ENCODE data around the gene SECISBP2. TPM values are rescaled to one million over a fixed set of nuclear protein-coding genes. Genes with fewer than 3 reads are reported as not detected.

Gene SECISBP2
- total RNA-seq, 2 donors from 2014 or later = 17.1 to 22.7 TPM

DNA sequence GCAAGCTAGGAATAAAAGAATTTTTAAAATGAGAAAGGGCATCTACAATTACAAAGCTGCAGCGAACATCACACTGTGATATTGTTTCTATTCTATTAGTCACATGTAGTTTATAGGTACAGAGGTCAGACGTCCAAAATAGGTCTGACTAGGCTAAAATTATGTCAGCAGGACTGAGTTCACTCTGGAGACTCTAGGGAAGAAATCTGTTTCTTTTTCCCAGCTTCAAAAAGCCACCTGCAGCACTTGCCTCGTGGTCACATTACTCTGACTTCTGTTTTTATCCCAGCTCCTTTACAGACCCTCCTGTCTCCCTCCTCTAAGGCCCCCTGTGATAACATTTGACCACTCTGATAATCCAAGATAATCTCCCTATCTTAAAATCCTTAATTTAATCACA lies 12.4 kb upstream of the SECISBP2 start:
- DNase-seq (no peak), ATAC-seq (no peak)
- intact Hi-C loops (cut with DNase I) = no loop called here

DNA sequence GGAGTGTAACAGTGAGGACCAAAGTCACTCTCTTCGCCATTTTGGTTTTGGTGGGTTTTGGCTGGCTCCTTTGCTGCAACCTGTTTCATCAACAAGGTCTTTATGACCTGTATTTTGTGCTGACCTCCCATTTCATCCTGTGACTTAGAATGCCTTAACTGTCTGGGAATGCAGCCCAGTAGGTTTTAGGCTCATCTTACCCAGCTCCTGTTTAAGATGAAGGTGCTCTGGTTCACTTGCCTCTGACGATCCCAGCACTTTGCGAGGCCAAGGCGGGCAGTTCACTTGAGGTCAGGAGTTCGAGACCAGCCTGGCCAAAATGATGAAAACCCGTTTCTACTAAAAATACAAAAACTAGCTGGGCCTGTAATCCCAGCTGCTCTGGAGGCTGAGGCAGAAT lies 9.1 kb upstream of the SECISBP2 start:
- ATAC-seq = no peak
- intact Hi-C loops (cut with DNase I) = no loop called here
- DNase-seq = no peak

DNA sequence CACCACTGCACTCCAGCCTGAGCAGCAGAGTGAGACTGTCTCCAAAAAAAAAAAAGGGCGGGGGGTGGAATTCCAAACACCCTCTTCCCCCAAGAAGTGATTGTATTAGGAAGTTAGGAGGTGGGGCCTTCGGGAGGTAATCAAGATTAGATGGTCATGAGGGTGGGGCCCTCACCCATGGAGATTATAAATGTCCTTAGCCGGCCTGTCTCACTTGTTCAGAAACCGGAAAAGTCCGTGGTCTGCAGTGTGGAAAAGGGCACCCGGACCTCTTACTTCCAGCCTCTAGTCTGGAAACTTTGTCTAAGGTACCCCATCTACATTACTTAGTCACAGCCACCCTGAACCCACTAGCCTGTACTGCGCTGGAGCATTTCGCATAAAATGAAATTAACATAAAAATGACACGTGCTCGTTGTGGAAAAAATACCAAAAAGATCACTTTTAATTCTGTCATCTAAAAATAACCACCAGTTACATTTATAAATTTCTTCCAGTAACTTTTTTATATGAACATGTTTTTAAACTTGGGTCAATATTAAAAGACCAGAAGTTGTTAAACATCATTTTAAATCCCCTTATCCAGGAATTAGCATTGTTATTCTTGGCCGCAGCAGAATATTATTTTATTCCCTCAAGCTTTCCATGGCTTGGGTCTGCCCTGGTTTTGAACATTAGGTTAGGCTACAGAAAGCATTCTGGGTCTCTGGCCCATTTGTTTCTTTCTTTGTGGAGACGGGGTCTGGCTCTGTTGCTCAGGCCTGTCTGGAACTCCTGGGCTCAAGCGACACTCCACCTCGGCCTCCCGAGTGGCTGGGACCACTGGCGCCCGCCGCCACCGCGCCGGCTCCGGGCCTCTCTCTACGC lies 8.5 kb upstream of the SECISBP2 start:
- ATAC-seq (no peak), DNase-seq (peak; percentile 36)
- intact Hi-C loops (cut with DNase I) = no loop called here

DNA sequence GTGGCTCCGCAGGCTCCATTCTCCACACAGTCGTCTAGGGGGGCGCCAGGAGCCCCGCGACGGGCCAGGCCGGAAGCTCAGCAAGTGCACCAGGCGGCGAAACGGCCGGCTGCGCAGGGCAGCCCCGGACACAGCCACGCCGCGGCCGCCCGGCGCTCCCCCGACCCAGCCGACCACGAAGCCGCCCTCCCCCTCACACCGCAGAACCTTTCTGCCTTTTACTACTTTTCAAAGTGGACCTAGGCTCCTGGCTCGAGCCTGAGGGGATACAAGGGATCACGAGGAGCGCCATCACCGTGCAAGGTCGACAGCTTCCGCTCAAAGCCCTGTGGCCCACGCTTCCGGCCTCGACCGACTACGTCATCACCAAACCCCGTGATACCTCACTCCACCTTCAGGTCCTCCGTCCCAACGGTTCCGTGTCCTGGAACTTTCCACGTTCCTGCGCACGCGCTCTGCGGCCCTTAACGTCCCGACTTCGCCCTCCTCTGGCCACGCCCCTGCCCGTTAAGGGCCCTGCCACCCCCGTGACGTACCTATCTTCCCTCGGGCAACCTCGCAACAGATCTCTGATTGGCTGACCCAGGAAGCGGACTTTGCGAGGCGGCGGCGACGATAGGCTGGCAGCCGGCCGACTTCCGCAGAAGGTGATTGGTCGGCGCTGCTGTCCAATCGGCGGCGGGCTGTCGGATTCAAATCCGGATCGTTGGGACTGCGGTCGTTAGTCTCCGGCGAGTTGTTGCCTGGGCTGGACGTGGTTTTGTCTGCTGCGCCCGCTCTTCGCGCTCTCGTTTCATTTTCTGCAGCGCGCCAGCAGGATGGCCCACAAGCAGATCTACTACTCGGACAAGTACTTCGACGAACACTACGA lies 7.6 kb upstream of the SECISBP2 start, which contains the start of gene CKS2:
Gene CKS2 (plus strand): TSS at position 721 of the 871 bp plus-strand sequence. CDS start 98 bp downstream, at position 819.
- intact Hi-C loops (cut with DNase I) = no loop called here
- peak; percentile 97 for ATAC-seq
- DNase-seq = peak; percentile 100

DNA sequence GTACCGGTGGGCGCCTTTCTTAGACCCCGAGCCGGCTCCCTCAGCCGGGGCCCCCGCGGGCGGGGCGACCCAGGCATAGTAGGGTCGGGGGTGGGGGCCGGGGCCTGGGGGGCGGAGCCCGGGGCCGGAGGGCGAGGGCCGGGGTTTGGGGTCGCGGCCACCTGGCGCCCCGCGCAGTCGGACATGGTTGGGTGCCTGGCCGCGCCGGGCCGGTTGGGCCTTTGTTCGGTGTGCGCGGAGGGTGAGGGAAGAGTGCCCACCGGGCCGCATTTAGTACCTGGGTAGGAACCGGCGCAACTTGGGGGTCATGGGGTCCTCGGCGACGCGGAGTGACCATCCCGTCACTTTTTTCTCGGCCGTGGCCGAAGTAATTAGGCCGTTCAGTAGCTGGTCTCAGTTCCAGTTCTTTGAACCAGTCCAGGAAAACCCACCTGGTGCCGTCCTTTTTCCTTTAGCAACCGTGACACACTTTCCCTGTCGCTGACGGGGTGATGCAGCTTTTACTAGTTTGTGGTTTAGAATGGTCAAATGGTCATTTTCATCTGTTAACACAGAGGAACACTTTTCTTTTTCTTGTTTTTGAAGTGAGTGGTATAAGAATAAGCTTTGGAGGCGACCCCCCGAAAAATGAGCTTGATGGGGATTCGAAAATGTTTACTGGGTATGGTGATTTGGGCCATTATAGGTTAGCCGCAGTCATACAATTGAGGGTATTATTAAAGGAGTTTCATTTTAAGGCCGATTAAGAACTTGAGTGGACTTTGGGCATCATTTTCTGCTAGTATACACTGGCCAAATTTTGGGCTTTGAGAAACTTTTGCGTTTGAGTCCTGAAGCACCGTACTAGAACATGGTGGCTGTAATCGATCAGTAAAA lies 6.7 kb upstream of the SECISBP2 start:
- ATAC-seq (peak in 1 of 2 donors; percentile 2), DNase-seq (peak; percentile 38)
- intact Hi-C loops (cut with DNase I) = no loop called here

DNA sequence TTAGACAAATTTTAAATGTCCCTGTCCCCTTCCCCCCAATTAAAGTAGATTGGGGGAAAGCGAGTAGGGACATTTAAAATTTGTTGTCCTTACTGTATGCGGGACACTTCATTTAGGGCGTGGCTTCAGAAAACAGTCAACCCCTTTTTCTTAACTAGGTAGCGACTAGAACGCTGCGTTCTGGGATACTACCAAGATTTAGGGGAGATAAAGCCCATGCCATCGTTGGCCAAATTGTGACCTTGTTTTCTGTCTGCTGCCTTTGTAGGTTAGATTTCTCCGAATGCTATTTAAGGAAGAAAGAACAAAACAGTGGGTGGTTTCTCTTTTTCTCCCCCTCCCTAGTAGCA lies 6.1 kb upstream of the SECISBP2 start:
- DNase-seq = no peak
- no peak for ATAC-seq
- intact Hi-C loops (cut with DNase I) = no loop called here

DNA sequence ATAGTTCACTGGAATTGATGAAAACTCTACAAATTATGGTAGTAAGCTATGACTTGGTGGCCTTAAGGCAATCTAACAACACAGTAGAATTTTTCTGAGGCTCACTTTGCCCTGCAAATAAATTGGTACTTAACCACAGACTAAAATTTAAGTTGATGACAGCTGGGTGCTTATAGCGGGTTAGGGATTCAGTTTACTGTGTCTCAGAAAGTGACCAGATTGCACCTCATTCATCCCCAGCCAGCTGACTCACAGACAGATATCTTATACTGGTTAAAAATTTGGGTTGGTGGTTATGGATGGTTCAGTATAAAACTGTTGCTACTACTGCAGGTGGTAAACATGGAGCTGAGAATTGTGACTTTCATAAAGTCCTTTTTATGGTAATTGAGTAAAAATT lies 4.5 kb upstream of the SECISBP2 start:
- intact Hi-C loops (cut with DNase I) = no loop called here
- ATAC-seq = no peak

DNA sequence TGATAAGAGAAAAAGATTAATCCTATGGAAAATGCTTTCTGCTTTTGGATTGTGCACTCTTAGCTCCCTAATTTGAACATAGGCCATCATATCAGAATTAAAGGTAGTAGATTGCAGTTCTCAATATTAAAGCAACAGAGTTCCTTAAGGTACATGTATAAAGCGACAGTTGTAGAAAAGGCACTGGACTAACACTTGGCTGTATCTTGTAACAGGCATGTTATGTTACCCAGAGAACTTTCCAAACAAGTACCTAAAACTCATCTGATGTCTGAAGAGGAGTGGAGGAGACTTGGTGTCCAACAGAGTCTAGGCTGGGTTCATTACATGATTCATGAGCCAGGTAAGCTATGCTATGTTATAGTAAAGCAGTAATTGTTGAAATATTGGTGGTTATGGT lies 3.3 kb upstream of the SECISBP2 start:
- DNase-seq (no peak), ATAC-seq (no peak)
- intact Hi-C loops (cut with DNase I) = no loop called here

More for the DNA sequence above, 4.5 kb upstream of the SECISBP2 start:
- DNase-seq = no peak

DNA sequence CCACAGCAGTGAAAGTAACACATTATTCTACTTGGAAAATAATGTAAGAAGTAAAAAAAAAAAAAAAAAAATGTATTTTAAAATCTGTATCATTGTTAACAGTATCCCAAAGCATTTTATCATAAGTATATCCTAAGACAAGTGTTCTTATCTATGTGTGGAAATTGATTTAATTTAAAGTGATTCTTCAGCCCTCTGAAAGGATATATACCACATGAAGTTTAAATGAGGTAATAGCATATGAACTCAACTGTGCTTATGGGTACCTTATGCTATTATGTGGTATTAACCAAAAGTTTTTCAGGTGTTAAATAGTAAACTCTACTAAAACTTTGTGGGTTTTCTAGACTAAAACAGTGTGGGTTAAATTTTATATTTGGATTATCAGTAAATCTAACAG lies 2.8 kb upstream of the SECISBP2 start:
- intact Hi-C loops (cut with DNase I) = no loop called here

DNA sequence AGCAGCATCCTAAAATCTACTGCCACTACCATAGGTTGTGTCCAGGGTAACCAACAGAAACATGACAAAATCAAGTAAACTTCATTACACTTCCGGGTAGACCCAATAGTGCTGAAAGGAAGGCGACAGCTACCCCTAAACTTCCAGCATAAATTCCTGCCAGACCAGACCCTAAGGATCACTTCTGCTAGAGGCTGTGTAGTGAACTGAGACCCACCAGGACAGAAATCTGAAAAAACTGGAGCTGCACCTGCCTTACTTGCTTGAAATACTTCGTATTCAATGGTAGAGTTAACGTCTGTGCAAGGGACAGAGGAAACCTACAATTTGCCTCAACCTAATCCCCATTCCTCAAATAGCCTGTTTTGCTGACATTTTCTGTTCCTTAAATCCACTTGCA lies 1.0 kb upstream of the SECISBP2 start:
- DNase-seq (no peak), ATAC-seq (no peak)
- intact Hi-C loops (cut with DNase I) = no loop called here

More for the DNA sequence above, 2.8 kb upstream of the SECISBP2 start:
- no peak for ATAC-seq
- DNase-seq = no peak

DNA sequence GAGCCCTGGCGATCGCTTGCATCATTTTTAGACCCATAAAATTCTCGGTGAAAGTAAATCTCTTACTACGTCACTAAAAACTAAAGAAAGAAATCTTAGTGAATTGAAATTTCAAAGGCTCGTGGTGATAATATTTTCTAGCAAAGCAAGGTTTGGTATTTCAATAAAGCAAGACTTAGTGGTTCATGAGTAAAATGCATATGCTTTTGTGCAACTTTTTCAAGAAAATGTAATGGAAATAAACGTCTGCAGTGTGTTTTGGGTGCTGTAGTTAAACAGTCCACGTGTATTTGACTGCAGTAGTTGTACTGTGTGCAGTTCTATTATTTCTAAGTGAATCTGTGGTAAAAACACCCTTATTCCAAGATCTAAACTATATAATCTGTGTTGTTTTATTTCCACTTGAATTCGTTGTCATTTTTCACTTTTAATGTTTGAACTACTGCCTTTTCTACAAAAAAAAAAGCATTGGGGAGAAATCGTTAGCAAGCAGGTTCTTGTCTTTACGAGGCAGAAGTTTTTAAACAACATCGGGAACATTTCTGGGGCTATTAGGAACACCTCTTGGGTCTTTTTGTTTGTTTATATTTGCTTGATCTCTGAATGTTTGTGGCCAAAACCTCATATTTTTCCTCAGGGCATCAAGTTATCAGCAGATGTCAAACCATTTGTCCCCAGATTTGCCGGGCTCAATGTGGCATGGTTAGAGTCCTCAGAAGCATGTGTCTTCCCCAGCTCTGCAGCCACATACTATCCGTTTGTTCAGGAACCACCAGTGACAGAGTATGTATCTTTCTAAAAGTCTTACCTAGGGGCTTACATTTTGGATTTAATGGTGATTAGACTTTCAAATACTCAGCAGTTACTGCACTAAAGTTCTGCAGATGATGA lies 960 bp downstream of the SECISBP2 start:
- ATAC-seq (no peak), DNase-seq (no peak)
- intact Hi-C loops (cut with DNase I) = loop anchor here in 1 of 2 donors (2.0 kb wide), 1 partner anchor 230 kb away; no protein-coding TSS in a partner anchor

DNA sequence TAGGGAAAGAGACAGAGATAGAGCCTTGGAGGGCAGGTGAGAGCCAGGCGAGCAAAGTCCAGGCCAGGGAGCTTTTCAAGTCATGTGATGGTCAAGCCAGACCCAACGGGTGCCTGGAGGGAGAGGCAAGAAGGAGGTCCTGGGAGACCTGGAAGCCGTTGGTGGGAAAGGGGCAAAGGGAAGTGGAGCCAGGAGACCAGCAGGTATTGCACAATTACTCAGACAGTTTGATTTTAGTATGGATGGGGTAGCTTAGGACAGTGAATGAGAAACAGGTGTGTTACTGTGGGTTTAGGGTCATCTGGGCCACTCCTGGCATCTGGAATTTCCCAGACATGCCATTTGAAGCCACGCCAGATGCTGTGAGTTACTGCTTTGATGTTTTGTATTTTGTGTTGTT lies 5.1 kb downstream of the SECISBP2 start:
- intact Hi-C loops (cut with DNase I) = loop anchor here in 1 of 2 donors (10.0 kb wide), 1 partner anchor 221 kb away; no protein-coding TSS in a partner anchor
- no peak for ATAC-seq

DNA sequence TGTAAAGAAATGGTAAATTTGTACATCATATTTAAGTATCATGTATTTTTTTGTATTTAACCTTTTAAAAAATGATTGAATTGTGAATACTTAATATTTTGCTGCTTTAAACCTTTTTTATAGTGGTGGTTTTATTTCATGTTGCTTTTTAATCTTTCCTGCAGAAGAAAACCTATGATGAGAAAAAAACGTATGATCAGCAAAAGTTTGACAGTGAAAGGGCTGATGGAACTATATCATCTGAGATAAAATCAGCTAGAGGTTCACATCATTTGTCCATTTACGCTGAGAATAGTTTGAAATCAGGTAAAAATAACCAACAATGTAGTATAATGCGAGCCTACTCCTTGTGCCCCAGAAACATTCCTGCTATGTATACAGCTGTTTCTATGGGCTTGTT lies 7.4 kb downstream of the SECISBP2 start:
- intact Hi-C loops (cut with DNase I) = loop anchor here in 1 of 2 donors (10.0 kb wide), 1 partner anchor 219 kb away; no protein-coding TSS in a partner anchor
- DNase-seq = no peak

More for the DNA sequence above, 5.1 kb downstream of the SECISBP2 start:
- no peak for DNase-seq

DNA sequence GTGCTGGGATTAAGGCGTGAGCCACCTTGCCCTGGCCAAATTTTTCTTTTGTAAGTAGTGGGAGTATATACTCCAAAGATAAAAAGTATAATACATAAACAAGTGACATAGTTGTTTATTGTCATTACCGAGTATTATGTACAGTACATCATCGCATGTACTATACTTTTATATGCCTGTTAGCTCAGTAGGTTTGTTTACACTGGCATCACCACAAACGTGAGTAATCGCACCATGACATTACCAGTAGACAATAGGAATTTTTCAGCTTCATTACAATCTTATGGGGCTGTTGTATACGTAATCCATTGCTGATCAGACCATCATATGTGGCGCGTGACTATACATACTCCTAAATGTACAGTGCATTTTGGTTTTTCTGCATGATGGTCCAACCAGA lies 9.8 kb downstream of the SECISBP2 start:
- ATAC-seq = no peak
- DNase-seq = no peak
- intact Hi-C loops (cut with DNase I) = loop anchor here in 1 of 2 donors (10.0 kb wide), 1 partner anchor 217 kb away; no protein-coding TSS in a partner anchor

More for the DNA sequence above, 7.4 kb downstream of the SECISBP2 start:
- no peak for ATAC-seq

DNA sequence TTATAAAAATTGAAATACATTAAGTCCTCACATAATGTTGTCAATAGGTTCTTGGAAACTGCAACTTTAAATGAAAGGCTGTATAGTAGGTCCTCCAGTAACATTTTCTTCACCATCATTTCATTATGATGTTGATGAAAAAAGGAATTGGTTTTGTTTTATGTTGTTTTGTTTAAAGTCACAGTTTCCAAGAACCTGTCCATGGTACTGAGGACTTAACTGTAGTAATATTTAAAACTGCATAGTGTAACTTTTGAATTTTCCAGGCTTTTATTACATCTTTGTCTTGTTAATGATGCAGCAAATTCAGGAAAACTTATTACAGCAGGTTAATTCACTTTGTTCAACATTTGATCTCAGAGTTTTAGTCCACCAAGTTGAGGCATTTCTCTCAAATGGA lies 11.6 kb downstream of the SECISBP2 start:
- DNase-seq = no peak
- intact Hi-C loops (cut with DNase I) = loop anchor here in 1 of 2 donors (10.0 kb wide), 1 partner anchor 215 kb away; no protein-coding TSS in a partner anchor
- ATAC-seq = no peak

DNA sequence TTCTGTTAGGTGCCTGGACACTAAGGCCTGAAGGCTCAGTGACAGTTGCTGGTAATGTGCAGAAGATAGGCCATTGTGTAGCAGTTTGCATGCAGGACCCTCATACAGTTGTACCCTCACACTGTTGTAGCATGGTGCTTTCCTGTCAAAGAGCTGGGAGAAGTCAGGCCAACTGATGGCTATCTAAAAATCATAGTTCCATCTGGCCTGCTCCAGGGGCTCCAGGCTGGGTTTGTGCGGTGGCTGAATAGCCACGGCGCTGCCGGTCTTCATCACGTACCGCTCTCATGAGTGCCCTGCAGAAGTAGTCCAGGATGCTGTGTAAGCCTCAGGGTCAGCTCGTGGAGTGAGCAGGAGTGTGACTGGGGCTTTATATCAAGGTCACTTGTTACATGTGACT lies 12.2 kb downstream of the SECISBP2 start:
- no peak for ATAC-seq
- intact Hi-C loops (cut with DNase I) = no loop called here
- no peak for DNase-seq

DNA sequence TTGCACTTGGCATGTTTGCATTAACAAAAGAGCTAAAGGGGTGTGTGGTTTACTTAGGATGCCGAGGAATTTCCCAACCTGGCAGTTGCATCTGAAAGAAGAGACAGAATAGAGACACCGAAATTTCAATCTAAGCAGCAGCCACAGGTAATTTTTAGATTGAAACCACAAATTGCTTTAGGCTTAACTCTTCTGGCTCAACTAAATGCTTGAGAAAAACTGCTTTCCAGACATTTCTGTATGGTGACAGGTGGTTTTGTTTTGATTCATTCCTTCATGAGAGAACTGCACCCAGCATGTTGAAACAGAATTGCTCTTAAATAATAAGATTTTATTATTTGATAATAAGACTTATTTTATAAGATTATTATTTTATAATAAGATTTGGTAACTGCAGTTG lies 21.5 kb downstream of the SECISBP2 start:
- intact Hi-C loops (cut with DNase I) = no loop called here
- DNase-seq (no peak), ATAC-seq (no peak)

DNA sequence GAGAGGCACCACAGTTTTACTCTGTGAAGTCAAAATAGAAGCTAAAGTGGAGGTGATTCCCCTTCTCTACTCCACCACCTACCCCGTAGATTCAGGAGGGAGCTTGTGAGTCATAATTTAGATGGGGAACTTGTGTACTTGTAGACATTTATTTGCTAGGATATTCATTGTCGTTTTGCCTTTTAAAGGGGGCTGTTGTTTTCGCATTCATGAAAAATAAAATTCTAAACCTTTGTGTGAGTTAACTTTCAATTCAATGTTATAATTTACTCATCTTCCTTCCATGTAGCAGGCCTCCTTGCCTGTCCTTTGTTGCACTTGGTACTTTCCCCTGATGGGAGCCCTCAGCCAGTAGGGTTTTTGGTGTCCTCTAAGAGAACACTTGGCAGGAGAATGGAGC lies 22.0 kb downstream of the SECISBP2 start:
- ATAC-seq (no peak), DNase-seq (no peak)
- intact Hi-C loops (cut with DNase I) = no loop called here

All from left cardiac atrium (tissue), 4 donors.